Endothelial cell of hepatic sinusoid (primary cell): ENCODE measurements around the gene INTS6.
"Not testable (repeated sequence)": the region's sequence is repeated elsewhere in the genome, so short reads cannot be mapped to it uniquely, and the experiment has no call there.

ENCODE experiments used
- in situ Hi-C: cut with HindIII; loops from 2 replicates; pipeline ENCODE4 v1.10.0; 2017; ENCODE audit warnings: low sequenced_read_pairs

INTS6 gene

DNA sequence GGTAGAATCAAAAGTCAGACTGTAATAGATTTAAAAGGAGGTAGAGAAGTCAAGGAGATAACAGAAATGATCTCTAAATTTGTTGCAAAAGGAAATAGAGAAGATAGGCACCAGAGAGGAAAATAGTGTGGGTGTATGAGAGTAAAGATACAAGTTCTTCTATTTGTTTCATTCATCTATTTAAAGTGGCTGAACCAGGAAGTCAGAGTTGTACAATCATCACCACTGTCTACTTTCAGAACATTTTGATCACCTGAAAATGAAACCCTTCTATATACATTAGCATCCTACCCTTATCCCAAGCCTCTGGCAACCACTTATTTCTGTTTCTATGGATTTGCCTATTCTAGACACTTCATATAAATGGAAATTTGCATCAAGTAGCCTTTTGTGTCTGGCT, 36.7 kb downstream of the INTS6 start:
- in situ Hi-C loops = no loop called here

DNA sequence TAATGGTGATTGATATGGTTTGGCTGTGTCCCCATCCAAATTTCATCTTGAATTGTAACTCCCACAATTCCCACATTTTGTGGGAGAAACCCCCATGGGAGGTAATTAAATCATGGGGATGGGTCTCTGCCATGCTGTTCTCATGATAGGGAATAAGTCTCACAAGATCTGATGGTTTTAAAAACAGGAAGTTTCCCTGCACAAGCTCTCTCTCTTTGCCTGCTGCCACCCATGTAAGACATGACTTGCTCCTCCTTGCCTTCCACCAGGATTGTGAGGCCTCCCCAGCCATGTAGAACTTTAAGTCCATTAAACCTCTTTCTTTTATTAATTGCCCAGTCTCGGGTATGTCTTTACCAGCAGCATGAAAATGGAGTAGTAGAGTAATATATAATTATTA, 37.5 kb downstream of the INTS6 start:
- in situ Hi-C loops = not testable (repeated sequence)

DNA sequence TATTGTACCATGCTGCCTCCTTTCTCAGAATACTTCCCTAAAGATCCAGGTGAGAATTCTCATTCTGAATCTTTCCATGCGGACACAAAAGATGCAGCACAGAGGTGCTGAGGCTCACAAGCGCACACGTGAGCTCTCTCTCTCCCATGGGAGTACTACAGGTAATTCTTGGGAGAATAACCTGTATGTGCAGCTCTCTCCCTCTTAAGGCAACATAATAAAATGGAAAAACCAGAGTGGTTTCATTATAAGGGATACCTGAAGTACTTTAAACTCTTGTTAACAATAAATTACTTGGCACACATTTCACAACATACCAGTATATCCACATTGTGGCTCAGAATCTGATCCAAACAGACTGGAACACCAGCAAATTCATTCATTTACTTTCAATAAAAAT, 40.4 kb downstream of the INTS6 start:
- in situ Hi-C loops = loop anchor here (5.0 kb wide), 1 partner anchor 85 kb away; no protein-coding TSS in a partner anchor

DNA sequence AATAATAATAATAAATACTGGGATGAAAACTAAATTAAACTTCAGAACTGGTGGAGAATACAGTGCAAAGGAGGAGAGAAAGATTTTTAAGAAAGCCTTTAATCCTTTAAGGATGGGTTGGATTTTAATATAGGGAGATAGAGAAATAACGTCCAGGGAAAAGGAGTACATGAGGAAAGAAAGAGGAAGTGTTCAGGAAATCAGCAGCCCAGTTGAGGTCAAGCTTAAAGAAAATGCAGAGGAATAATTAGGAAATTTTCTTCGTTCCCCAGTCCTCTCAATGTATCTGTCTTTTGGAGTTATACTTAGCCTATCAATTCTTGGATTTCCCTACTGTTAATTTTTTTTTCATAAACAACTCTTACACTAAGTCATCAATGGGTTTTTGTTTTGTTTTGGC, 47.7 kb downstream of the INTS6 start:
- in situ Hi-C loops = no loop called here

DNA sequence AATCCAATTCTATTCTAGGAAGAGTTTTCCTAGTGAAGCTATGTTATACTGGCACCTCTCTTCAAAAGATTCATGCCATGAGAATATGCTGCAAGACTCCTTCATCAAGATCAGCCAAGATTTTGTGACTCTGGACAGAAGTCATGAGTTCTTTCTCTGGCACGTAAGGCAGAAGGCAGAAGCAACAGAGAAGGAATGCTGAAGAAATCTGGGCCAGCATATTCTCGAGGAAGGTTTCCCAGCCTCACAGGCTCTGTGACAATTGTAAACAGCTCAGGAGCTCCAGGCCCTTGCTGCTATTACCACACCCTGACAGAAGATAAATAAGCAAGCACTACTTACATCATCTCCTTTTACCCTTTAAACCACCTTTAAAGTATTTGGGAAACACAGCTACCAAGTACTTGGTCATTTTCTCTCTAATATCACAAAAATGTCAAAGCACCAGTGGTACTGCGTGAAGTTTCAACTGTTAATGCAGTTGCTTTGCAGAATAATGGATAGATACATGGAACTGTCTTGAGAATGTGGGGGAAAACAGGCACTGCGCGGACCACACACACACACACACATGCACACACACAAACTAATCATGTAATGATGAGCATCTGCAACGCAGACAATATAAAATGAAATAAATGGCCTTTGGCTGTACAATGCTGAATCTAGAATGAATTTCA, 55.4 kb downstream of the INTS6 start:
- in situ Hi-C loops = no loop called here

DNA sequence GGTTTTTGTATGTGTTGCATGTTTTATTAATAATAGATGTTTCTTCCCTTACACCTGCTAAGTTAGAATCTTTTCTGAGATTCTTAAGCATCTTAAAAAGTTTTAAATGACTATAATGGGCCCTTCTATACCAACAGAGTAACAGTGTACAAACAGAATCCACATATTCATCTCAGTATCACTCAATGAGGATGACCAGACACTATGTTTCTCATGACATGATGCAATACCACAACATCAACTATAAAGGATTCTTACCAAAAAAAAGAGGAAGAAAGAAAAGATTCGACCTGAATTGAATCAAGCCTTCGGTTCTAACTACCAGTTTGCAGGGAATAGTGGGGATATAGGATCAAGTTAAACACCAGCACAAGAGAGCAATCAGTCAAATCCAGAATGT, 56.5 kb downstream of the INTS6 start:
- in situ Hi-C loops = no loop called here

DNA sequence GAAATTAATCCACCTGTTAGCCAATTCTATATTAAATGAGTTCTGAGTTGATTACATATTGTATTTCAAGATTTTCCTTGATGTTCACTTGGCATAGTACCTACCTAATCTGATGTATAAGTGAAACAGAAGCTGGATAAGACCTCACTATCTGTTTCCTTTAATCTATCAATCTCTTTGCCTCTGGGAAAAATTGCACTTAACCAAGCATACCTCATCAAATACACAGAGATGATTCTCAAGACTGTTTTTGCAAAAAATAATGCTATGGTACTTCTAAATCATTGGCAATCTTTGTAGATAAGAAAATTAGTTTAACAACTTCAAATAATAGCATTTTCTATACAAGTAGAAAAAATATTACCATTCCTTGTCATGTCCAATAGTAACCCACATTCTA, 58.1 kb downstream of the INTS6 start:
- in situ Hi-C loops = no loop called here

DNA sequence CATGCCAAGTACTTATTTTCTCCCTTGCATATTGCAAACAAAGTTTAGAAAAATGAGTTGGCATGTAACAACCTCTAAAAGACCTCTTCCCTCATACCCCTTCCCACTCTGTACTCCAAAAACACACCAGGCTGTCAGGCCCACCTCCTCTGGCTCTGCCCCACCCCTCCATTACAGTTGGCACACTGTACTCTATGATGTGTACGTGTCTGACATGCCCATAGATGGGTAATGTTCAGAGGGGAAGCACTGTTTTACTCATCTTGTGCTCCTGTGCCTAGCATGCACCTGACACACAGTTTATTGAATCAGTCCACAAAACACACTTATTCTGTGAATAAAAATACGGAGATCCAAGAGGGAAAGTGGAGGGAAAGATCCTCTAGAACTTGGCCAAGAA, 67.7 kb downstream of the INTS6 start:
- in situ Hi-C loops = no loop called here

DNA sequence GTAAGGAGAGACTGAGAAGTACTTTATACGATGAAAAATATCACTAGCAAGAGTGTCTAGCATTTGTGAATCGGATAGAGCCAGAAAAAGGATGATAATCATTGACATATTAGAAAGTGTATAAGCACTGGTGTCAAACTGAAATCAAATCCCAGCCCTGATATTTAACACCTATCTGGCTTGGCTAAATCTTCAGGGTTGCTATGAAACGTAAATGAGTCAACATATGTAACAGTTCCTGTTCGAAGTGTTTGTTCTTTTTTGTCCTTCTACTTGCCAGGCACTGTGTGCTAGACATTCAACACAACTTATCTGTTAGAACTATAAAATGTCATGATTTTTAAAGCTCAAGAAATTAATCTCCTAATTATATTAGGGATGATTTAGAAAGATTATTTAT, 72.6 kb downstream of the INTS6 start:
- in situ Hi-C loops = no loop called here

DNA sequence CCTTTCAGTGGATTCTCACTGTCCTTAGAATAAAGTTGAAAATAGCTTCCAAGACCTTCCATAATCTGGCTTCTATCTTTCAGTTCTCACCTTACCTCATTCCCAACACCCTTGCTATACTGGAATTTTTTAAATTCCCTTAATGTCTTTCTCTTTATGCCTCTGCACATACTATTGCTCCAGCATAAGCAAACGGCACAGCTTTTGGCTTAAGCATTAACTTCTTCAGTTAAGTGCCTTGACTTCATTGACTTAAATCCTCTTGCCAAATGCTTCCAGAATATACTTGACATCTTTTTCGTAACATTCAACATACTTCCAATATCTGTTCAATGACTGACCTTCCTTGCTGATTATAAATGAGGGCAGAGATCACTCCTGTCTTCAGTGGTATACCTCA, 79.4 kb downstream of the INTS6 start:
- in situ Hi-C loops = no loop called here

DNA sequence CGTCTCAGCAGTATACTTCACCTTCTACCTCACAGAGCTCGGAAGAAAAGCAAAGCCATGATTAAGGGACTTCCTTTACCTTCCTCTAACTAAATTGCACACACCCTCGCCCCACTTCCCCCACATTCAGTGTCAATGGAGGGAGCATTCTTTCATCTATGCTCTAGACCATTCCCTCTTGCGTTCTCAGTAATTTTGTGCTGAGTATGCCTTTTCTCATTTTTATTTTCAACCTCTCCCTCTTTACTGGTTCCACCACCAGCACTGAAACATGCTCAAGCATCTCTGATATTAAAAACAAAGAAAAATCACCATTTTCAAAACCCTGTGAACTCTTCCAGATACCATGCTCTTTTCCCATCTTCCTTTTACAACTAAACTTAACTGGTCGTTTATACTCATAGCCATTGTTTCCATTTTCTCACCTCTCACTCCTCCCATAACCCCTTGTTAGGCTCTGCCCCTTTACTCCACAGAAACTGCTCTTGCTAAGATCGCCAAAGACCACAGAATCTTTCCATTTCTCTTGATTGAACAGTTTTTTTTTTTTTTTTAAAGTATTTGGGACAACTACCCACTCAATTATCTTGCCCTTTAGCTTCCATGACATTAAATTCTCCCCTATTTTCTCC, 81.0 kb downstream of the INTS6 start:
- in situ Hi-C loops = no loop called here

DNA sequence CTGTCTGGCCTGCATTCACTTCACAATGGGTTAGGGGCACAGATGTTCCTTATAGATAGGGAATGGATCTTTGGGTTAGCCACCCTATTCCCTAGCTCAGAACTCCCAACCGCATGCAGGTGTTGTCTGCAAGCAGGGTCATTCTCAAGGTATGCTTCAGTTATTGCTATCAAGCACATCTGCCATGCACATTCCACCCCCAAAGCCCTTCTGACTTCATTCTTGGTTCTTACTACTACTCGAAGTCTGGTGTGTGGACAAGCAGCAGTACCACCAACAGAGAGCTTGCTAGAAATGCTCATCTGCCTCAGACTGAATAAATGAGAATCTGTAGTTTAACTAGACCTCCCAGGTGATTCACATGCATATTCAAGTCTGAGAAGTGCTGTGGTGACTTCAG, 82.0 kb downstream of the INTS6 start:
- in situ Hi-C loops = no loop called here

DNA sequence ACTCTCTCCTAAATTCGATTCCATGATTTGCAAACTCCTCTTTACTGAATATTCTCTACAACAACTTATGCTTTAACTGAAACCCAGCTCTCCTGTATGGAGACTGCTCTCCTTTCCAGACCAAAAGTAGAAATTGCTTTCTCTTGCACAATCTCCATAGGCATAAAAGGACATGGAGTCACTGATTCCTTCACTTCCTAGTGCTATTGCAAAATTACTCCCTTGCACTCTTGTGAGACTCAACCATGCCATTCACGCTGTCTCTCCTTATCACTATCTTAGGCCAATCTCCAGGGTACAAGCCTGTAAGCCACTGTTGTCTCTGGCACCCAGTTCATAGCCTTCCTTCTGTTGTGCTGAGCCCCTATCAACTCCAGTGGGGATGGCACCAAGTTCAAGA, 82.7 kb downstream of the INTS6 start:
- in situ Hi-C loops = no loop called here

DNA sequence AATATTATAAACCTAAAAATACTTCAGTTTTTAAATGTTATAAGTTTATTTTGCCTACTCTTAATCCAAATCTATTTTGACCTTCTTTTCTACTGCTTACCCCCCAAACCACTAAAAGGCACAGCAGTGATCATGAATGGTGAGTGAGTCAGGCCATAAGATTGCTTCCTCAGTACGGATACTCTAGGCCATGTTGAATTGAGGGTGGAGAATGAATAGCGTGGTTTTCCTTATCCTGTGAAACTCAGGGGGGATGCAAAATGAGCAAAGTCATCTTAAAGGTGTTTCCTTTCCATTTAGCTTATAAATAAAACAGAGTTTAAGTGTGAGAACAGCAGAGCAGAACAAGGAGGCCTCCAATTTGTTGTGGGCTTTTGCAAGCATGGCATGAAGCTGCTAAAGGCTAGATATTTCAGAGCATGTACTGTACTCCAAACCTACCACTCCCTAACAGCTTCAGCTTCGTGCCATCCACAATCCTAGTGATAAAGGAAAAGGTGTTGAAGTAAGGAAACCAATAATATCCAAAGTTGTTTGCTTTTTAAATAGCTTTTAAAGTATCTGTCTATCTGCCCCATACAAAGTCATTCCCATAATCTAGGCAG, 88.3 kb downstream of the INTS6 start:
- in situ Hi-C loops = no loop called here

DNA sequence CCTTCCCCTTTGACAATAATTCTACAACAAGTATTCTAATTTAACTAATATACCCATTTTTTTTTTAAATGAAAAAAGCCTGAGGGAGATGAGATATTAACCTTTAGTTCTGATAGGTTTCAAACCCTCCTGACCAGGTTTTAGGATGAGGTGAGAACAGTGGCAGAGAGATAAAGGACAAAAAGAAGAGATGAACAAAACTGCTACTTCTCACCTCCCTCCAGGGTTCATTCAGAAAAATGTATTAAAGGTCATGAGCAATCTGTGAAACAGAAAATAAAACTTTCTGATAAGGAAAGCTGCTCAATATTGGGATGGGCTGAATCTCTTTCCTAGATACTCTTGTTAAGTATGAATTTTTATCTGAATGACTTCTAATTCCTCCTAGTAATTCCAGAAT, 89.2 kb downstream of the INTS6 start:
- in situ Hi-C loops = no loop called here

DNA sequence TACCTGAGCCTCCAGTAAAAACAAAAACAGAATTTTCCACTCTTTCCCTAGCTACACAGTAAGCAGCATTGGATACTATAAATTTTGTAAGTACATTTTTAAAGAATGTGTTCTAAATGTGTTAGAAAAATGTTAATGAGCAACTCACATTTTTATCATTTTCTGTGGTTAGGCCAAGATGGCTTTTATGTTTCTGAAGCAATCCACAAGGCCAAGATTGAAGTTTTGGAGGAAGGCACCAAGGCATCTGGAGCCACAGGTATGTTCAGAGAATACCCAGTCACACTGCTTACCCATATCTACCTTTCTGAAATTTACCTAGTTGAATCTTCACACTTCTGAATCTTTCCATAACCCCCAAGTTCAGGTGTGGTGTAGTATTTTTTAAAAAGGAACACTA, 91.7 kb downstream of the INTS6 start:
- in situ Hi-C loops = no loop called here

DNA sequence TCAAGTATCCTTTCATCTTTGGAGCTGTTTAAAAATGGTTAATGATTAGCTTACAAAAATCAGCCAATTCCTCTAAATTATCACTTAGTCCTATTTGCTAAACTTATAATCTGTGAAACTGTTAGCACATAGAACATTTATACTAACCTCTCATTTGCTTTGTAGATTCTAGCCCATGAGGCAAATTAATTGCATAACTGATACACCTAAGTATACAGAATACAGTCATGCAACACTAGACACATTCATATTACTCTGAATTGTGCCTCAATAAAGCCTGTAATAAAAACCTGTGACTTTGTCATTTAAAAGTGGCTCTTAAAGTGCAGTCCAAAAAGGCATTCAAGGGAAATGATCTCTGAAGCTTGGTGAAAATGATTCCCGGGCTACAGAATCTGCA, 92.3 kb downstream of the INTS6 start:
- in situ Hi-C loops = no loop called here

DNA sequence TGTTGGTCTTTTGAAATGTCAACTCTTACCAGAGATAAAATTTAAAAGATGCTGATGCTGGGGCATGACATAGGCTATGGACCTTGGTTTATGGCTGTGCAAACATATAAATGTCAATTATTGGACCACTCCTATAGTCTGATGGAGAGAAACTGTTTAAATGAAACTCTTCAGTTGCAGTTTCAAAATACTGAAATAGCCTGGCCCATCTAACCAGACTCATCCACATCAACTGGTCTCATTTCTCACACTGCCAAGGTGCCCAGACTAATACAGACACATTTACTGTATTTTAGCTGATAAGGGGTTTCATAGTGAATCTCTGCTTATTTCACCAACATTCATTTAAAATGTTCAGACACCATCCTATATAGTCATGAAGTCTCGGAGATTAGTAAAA, 93.5 kb downstream of the INTS6 start:
- in situ Hi-C loops = no loop called here

DNA sequence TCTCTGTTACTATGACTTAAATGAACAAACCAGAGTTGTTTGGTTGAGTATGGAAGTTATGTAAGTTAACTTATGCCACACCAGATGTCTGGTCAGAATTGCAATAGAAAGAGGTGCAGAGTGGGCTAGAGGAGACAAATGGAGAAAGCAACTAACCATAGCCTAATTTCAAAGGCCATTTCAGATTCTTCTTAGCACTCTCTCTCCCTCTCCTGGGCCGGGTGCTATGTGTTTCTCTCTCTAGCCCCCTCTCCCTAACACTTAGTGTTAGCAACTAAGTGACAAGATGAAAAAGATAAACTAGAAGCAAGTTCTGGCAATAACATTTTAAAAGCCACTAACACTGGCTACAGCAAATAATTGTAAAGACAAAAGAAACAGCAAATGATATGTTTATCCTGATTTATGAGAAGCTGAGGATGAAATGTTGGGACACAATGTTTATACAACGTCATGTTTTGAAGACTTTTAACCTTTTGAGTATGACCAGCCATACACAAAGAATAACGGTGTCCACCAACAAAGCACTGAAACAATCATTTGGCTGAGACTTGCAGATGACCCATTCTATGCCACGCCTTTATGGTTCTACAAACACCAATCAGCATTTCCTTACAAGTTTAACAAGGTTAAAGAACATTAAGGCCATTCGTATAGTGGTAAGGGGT, 94.8 kb downstream of the INTS6 start:
- in situ Hi-C loops = no loop called here

DNA sequence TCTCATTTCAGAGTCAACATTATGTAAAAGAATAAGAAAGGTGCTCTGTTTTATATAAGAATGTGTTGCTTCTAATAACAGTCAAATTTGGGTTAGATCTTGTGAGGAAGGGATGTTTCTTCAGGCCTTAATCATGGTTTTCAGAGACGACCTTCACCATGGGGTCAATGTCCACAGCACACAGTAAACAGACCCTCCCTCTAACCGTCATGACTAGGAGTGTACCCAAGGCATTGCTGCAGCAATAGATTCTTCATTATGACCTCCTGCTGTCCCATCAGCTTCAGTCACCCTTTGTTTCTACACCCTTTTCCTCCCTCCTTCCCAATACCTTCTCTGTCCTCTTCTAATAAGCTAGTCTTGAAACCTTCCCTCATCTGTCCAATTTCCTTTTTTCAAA, 97.6 kb downstream of the INTS6 start:
- in situ Hi-C loops = no loop called here

DNA sequence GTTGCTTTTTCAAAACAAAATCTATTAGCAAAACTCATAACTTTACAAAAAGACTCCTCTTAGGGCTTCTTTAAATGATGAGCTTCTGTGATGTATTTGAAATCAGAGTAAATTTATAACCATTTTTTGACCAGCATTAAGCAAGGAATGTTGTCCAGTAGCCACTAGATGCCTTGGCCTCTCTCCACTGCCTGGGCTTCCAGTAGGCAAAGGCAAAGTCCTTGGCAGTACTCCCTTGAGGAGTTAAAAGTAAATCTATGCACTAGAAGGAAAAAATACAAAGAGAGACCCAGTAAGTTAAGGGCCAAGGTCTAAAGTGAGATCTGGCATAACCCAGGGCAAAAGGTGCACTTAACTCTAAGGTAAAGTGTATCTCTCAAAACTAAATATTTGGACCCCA, 103.8 kb downstream of the INTS6 start:
- in situ Hi-C loops = no loop called here
